HG03135 (cell line): ENCODE data around the gene TMEM123.

Experiments
- ATAC-seq: cut with Tn5 transposase; IDR thresholded peaks from one replicate; pipeline ENCODE4 v1.9.1; 2021; ENCODE audit warnings: mild to moderate bottlenecking, moderate library complexity; ENCODE audit not compliant: unreplicated experiment

The TMEM123 gene

GRCh38 chr11:102452461-102453301 lies at the start of gene TMEM123:
TMEM123 (minus strand) TSS chr11:102452765; CDS start chr11:102452623, 142 bp downstream.
- ATAC-seq, result peak; percentile 61

DNA sequence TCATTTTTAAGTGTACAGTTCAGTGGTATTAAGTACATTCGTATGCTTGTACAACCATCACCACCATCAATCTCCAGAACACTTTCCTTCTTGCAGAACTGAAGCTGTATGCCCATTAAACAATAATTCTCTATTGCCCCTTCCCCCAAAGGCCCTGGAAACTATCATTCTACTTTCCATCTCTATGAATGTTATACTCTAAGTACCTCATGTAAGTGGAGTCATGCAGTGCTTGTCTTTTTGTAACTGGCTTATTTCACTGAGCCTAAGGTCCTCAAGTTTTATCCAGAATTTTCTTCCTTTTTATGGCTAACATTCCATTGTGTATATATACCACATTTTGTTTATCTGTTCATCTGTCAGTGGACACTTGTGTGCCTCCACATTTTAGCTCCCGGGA lies 48.3 kb upstream of the TMEM123 start:
- ATAC-seq, result no peak

DNA sequence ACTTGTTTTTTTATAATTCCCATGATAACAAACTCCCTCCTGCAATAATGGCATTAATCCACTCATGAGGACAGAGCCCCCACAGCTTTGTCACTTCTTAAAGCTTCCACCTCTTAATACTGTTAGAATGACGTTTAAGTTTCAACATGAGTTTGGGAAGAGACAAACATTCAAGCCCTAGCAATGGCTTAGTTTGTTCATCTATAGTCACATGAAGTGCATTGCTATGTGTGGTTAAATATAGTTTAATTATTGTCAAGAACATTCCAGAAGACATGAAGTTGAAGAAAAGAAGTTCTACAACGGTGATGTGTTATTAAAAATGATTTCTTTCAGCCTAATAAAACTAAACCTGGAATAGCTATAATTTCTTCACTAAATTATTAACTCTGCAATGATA lies 47.4 kb upstream of the TMEM123 start:
- no peak for ATAC-seq

- ATAC-seq, result no peak
Measured at GRCh38 chr11:102499151-102499550, 46.6 kb upstream of the TMEM123 start.

DNA sequence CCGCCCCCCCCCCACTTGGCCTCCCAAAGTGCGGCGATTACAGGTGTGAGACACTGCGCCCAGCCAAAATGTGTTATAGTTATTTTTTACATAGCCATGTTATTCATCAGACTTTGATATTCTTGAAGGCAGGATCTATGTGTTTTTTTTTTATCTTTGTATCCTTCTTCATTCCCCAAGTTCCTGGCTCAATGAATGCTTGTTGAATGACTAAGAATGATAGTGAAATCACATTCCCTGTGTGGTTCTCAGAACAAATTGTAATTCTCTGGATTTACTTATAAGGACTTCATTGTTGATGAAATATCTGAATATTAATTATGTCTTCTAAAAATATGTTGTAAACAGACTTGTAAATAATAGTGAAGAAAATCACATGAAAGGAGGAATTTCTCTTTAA lies 44.5 kb upstream of the TMEM123 start:
- ATAC-seq, result no peak

GRCh38 chr11:102495161-102496042 lies 42.8 kb upstream of the TMEM123 start:
- peak; percentile 89 for ATAC-seq

GRCh38 chr11:102494216-102494615 lies 41.7 kb upstream of the TMEM123 start:
- ATAC-seq, result no peak

DNA sequence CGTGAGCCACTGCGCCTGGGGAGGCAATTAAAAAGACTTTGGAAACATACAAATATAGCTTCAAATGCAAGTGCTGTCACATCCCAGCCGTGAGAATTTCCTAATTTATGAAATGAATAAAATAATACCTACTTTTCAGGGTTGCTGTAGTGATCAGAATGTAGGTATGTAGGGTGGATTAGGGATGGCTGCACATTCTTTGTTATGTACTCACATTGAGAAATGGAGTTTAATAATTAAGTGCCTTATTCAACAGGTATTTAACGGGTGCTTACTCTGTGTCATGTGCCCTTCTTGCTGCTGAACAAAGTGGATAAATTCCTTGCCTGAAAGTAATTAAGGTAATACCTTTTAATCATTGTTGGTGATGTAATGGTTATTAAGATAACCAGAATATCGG lies 41.0 kb upstream of the TMEM123 start:
- no peak for ATAC-seq

DNA sequence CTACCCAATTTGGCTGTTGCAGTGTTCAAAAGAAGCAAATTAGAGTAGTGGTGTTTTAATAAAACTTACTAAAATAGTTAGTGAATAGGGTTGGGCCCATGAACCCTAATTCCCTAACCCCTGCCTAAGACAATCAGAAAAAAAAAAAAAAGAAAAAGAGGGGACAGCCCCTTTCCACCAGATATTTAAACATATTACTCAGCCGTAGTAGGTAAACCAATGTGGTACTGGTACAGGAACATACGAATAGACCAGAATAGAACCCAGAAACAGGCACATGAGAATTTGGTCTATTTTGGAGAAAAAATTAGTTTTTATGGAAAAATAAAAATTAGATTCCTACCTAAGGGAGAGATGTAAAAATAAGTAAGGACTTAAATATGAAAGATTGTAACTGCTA lies 39.4 kb upstream of the TMEM123 start:
- ATAC-seq, result no peak

DNA sequence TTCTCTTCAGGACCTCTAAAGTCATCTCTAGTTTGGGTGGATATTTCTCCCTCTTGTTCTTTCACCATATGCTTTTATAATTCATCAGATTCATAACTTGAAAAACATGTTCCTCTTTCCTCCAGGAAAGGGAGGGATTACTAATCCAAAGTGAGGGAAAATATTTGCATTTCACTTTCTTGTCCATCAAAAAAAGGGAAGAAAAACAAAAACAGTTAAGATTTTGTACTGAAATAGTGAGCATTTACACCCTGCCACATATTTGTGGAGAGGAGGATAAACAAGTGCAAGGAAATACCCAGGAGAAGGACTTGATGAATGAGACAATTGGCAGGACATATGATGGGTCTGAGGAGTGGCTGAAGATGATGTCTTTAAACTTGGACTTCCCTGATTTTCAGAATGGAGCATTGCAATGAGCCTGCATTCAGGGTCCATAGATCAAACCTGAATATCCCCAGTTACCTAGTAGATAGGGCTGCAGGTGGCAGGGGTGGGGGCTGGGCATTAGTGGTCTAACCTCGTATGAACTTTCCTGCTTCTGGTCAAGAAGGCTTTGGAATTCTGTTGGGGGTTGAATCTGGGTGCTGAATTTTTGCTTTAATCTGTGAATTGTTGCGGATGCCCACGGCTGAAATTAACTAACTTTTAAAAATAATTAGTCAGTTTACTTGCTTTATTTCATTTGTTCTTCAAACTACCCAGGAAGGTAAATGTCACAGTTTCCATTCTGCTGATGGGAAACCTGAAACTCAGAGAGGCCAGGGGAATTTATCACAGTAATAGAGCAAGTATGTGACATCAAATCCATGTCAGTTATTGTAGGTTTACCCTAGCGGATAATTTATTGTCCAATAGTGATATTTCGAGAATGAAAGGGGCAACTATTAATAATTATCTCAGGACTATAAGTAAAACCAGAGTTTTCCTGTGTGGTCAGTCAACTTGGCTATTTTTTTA lies 36.9 kb upstream of the TMEM123 start:
- no peak for ATAC-seq

DNA sequence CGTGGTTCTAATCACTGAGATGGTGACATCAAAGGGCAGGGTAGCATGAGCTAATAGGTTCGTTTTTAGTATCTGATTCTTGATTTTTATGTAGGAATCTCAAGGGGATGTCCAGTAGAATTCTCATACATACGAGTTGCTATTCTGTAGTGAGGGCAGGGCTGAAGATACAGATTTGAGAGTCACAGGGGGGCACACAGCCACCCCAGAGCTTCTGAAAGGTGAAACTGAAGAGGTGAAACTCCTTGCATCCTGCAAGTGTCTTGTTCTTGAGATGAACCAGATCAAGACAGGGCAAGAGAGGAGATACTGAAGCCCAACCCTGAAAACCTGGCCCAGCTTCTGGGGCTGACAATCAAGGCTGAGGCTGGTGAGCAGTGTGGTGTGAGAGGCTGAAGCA lies 35.6 kb upstream of the TMEM123 start:
- ATAC-seq, result peak; percentile 75

DNA sequence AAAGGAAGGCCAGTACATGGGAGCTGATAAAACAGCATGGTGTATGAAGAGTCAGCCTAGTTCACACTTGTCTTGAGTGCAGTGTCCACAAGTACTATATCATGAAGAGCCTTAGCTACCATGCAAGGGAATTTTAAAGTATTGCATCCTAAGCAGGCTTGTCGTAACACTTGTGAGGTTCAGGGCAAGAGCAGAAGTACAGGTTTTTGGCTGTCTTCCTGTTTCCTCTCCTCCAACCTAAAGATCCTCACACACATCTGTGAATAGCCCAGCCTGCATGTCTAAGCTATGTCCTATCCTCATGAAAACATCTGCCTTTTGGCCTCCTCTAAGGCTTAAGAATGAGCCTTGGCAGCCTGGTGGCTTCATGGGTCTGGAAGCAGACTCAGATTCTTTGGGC lies 34.6 kb upstream of the TMEM123 start:
- ATAC-seq, result no peak

- ATAC-seq, result no peak
Measured at GRCh38 chr11:102486584-102486983, 34.0 kb upstream of the TMEM123 start.

DNA sequence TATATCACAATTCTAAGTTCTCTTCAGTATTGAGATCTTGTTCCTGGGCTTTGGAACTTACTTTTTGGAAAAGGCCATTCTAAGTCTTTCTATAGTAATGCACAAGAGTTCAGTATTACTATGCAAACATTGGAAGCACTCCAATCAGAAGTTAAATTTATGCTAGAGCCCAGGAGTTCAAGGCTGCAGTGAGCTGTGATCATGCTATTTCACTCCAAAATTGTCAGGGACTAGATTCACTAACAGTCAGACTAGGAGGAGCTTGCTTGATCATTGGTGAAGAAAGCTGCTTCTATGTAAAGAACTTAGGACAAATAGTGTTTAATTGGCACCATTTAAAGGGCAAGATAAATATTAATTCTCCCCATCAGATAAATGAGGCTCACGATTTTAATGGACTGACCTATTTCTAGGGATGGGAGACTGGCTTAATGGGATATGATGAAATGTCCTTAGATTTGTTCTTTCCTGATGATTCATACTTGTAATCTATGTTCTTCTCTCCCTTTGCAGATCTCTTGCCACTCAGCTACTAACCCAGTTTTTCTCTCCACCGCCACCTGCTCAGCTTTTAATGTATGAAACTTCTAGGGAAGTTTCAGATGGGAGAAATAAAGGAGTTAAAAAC lies 32.6 kb upstream of the TMEM123 start:
- ATAC-seq, result no peak

DNA sequence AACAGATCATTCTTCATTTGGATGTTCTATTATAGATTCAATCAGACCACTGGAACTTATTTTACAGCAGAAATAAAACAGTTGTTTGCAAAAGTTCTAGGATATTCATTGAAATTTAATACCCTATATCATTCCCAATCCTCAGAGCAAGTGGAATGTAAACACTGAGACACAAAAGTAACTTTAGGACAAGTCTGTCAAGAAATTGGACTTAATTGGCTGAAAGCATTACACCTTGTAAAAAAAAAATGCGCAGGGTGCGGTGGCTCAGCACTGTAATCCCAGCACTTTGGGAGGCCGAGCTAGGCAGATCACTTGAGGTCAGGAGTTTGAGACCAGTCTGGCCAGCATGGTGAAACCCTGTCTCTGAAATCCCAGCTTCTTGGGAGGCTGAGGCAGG lies 29.9 kb upstream of the TMEM123 start:
- no peak for ATAC-seq

- ATAC-seq, result no peak
Measured at GRCh38 chr11:102479733-102480132, 27.2 kb upstream of the TMEM123 start.

- no peak for ATAC-seq
Measured at GRCh38 chr11:102478673-102479299, 26.2 kb upstream of the TMEM123 start.

DNA sequence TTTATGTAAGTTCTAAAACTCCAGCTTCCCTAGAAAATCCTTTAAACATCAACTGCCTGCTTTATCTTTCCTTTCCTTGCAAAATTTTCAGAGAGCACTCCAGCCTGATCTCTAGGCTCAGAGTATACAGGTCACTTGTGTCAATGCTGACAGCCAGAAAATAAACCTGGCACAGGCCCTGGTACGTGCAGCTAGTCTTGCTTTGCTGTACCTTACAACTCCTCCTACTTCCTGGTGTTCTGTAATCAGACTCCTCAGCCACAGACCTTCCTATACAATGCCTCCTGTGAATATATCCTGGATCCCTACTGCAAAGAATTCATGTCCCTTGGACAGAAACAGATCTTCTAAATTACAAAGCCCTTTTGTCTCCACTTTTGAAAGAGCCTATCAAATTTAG lies 24.2 kb upstream of the TMEM123 start:
- no peak for ATAC-seq

DNA sequence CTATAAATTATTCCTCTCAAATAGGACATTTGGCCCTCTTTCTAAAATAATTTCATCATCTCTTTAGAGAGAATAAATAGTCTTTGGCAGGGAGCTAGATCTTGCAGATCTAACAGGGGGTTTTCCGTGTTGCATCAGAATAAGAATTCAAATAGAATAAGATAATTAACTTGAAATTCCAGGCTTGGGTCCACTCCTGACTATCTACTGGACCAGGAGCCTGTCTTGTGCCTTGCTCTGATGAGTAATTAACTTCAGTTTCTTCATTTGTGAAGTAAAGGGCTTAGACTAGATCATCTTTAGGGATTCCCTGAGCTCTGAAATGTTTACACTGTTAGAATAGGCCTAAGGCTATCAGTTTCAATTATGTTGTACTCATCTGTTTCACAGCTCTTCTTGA lies 23.5 kb upstream of the TMEM123 start:
- ATAC-seq, result no peak

- ATAC-seq, result no peak
Measured at GRCh38 chr11:102473543-102473942, 21.0 kb upstream of the TMEM123 start.
